Colonic mucosa (tissue), 4 donors: ENCODE measurements around the gene ATF1. TPM values are rescaled to one million over a fixed set of nuclear protein-coding genes. Genes with fewer than 3 reads are reported as not detected.
A peak's percentile ranks its signal among the peaks of the same experiment; 100 is the strongest.
"Not testable (repeated sequence)": the region's sequence is repeated elsewhere in the genome, so short reads cannot be mapped to it uniquely, and the experiment has no call there.

ENCODE experiments used
- DNase-seq: peaks from one replicate; pipeline ENCODE4 v3.0.0-alpha.2; 2020
- H3K27ac ChIP-seq: fragments of 200-600 bp; one replicate; pipeline ENCODE4 v1.8.0; 2021
- H3K27me3 ChIP-seq: fragments of 200-600 bp; one replicate; pipeline ENCODE4 v1.8.0; 2021
- H3K36me3 ChIP-seq: fragments of 200-600 bp; one replicate; pipeline ENCODE4 v1.8.0; 2021
- H3K4me1 ChIP-seq: fragments of 200-600 bp; one replicate; pipeline ENCODE4 v1.8.0; 2021; ENCODE audit warnings: mild to moderate bottlenecking
- H3K4me3 ChIP-seq: fragments of 200-600 bp; one replicate; pipeline ENCODE4 v1.8.0; 2021
- H3K9ac ChIP-seq, 2 donors: one replicate each; pipeline ENCODE4 v1.7.0; 2013; ENCODE audit warnings: control low read depth in 2 of 2, low read depth in 2 of 2, low read length in 2 of 2
- H3K9me3 ChIP-seq: fragments of 200-600 bp; one replicate; pipeline ENCODE4 v1.8.0; 2021
- CTCF ChIP-seq: fragments of 200-600 bp; IDR thresholded peaks from one replicate; pipeline ENCODE4 v1.8.0; 2022; ENCODE audit warnings: antibody characterized with exemption, mild to moderate bottlenecking
- intact Hi-C: fragments of 100-400 bp; cut with DNase I; formaldehyde crosslinking; loops from one replicate; pipeline ENCODE4 v1.14.1; 2022
- total RNA-seq, 2 donors: library from RNA; stranded (reverse); fragmentation: NEBNext Ultra II Directional in 1 of 2; extraction: Animal tissue kit (Norgen Biotek cat#: 25700) in 1 of 2; gene quantifications; one replicate each; pipeline ENCODE4 v1.2.1, GENCODE V29; 2021
- donor health status: healthy.
- donor health status: DM: no; HTN: no; CAD: no.
- donor health status: DM: no; HTN: no; CAD: no.

ATF1 gene
- total RNA-seq, 2 donors from 2014 or later, result 39.5 to 49.9 TPM

DNA sequence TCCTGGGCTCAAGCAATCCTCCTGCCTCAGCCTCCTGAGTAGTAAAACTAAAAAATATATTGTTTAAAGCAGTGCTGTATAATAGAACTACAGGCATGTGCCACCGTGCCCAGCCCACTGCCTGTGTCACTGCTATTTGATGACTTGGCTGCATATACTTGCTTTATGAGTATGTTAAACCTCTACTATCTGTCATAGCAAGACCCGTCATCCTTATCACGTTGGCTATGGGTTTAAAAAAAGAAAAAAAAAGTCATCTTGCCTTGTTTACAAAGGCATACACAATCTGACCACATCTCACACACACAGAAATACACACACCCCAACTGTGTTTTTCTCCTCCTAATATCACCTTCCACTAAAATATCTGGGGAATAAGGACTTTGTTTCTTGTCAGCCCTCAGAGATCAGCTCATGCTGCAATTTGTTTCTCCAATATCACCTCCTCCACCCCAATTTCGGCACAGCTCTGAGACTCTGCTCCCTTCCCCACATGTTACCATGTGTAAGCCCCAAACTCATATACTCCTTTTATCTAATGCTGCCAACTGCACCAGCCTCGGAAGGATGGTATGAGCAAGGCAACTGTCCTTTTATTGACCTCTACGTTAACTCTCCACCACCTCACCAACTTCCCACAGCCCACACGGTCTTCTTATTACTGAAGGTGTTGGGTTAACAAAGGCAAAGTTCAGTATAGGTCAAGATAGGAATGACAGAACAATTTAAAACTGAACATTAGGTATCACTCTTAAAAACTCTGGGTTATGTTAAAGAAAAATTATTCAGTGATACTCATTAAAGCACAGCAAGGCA, 78.0 kb downstream of the ATF1 start:
- no peak for DNase-seq
- H3K27me3 ChIP-seq, result no peaks in the 10 kb centered on the region
- no peak for TF ChIP-seq CTCF
- H3K9ac ChIP-seq, result no peak overlapping the region
- no peaks in the 10 kb centered on the region for H3K36me3 ChIP-seq
- no peak overlapping the region for H3K27ac ChIP-seq
- H3K4me1 ChIP-seq, result no peaks in the 10 kb centered on the region
- H3K9me3 ChIP-seq, result no peaks in the 10 kb centered on the region
- H3K4me3 ChIP-seq, result no peak overlapping the region
- intact Hi-C loops, result no loop called here

DNA sequence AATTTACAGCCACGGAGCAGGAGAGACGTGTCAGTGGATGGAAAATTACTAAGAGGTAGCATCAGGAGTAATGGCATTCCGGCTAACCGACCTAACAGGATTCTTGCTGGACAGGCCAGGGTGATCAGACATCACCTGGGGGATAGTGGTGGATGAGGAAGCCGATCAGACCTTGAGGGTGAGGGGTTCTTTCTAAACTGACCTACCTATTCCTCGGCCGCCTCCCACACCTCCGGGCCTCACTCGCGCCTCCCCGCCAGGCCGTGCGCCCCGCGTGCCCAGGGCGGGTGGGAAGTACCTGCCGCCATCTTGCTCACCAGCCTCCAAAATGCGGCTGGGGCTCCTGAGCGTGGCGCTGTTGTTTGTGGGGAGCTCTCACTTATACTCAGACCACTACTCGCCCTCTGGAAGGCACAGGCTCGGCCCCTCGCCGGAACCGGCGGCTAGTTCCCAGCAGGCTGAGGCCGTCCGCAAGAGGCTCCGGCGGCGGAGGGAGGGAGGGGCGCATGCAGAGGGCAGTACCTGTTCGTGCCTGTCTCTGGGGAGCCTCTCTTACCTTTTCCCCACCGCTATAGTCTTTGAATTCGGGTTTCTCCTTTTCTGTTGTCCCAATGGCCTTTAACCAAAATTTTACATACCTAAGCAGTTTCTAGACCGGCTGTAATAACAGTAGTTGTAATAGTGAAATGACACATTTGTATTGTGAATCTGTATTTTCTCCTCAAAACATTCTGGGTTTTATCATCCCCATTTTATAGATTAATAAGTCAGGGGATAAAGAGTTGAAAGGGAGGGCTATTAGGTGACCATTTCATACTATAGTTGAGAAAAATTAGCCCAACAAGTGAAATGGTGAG, 79.0 kb downstream of the ATF1 start, which contains the start of gene TMPRSS12:
TMPRSS12 (plus strand) TSS at position 290 of the 857 bp plus-strand sequence; CDS start at position 329, 39 bp downstream.
- TF ChIP-seq CTCF, result no peak
- H3K27ac ChIP-seq, result no peak within 1 kb of the TSS
- no peak within 1 kb of the TSS for H3K9ac ChIP-seq
- H3K36me3 ChIP-seq, result no peaks in the 10 kb centered on the region
- DNase-seq, result peak; percentile 23
- H3K27me3 ChIP-seq, result no peaks in the 10 kb centered on the region
- intact Hi-C loops, result no loop called here
- H3K4me1 ChIP-seq, result no peaks in the 10 kb centered on the region
- H3K9me3 ChIP-seq, result no peaks in the 10 kb centered on the region
- H3K4me3 ChIP-seq, result no peak within 1 kb of the TSS

DNA sequence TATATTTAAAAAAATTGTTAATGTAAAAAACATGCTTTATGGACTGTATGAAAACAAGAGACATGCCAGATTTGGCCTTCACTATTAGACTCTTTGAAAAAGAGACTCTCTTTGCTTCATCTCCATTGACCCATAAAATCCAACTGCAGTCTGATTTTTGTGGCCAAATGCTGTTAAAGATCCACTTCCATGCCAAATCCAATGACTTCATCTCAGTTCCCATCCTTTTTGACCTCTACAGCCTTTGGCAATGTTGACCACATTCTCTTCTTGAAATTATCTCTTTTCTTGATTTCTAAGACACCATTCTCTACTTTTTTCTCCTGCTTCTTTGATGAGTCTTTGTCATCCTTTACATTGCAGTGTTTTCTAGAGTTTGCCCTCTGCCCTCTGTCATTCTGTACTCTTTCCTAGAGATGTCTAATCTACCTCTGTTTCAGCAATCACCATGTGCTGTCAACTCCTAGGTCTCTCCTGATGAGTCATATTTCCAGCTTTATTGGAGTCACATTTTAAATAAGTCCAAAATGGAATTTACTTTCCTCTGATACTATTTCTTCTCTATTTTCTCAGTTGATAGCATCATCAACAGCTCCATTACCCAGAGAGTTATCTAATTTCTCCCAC, 81.2 kb downstream of the ATF1 start:
- no peak for TF ChIP-seq CTCF

DNA sequence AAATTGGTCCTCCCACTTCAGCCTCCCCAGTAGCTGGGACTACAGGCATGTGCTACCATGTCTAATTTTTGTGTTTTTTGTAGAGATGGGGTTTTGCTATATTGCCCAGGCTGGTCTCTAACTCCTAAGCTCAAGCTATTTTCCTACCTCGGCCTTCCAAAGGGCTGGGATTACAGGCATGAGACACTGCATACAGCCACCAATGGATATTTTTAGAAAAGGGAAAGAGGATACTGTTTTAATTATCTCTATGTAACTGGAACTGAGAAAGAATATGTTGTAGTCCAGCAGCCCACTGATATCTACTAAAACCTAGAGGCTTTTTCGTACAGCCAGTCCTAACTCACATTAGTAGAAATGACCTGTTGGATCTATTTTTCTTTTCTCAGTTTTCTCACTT, 85.1 kb downstream of the ATF1 start:
- H3K27me3 ChIP-seq, result no peaks in the 10 kb centered on the region
- no peak for DNase-seq
- H3K4me1 ChIP-seq, result no peaks in the 10 kb centered on the region
- no peak overlapping the region for H3K9ac ChIP-seq
- no peak overlapping the region for H3K4me3 ChIP-seq
- no peak overlapping the region for H3K27ac ChIP-seq
- intact Hi-C loops, result no loop called here
- no peaks in the 10 kb centered on the region for H3K36me3 ChIP-seq
- TF ChIP-seq CTCF, result no peak
- H3K9me3 ChIP-seq, result no peaks in the 10 kb centered on the region

More for the DNA sequence above, 81.2 kb downstream of the ATF1 start:
- no peak overlapping the region for H3K27ac ChIP-seq
- no peaks in the 10 kb centered on the region for H3K9me3 ChIP-seq
- intact Hi-C loops, result no loop called here
- no peaks in the 10 kb centered on the region for H3K36me3 ChIP-seq
- DNase-seq, result no peak
- H3K9ac ChIP-seq, result no peak overlapping the region
- H3K4me1 ChIP-seq, result no peaks in the 10 kb centered on the region
- H3K4me3 ChIP-seq, result no peak overlapping the region
- no peaks in the 10 kb centered on the region for H3K27me3 ChIP-seq

- H3K27me3 ChIP-seq, H3K4me1 ChIP-seq, H3K36me3 ChIP-seq, H3K9ac ChIP-seq, intact Hi-C loops, H3K27ac ChIP-seq, DNase-seq, H3K9me3 ChIP-seq, H3K4me3 ChIP-seq: not testable (repeated sequence)
Measured at GRCh38 chr12:50855218-50855617, 91.3 kb downstream of the ATF1 start.

- H3K36me3 ChIP-seq, intact Hi-C loops, H3K9ac ChIP-seq: not testable (repeated sequence)
Measured at GRCh38 chr12:50855679-50856078, 91.8 kb downstream of the ATF1 start.

More at GRCh38 chr12:50855679-50856078, 91.8 kb downstream of the ATF1 start:
- not testable (repeated sequence) for DNase-seq, H3K9me3 ChIP-seq, H3K27ac ChIP-seq, H3K27me3 ChIP-seq, H3K4me3 ChIP-seq, H3K4me1 ChIP-seq
